GM23338 (cell line): ENCODE measurements around the gene TCF7L1. TPM values are rescaled to one million over a fixed set of nuclear protein-coding genes. Genes with fewer than 3 reads are reported as not detected.
A peak's percentile ranks its signal among the peaks of the same experiment; 100 is the strongest.

ENCODE experiments used
- ATAC-seq: fragments of 200-7000 bp; cut with Tn5 transposase; 3 replicates; pipeline ENCODE4 v1.9.1; 2020
- DNase-seq: peaks from one replicate; pipeline ENCODE4 v3.0.0-alpha.2; 2015; ENCODE audit warnings: low spot score
- H2AFZ ChIP-seq: fragments of 200-600 bp; sonication (generic); 2 replicates; pipeline ENCODE4 v1.8.0; 2016; ENCODE audit warnings: antibody characterized with exemption, mild to moderate bottlenecking, moderate library complexity
- H3F3A ChIP-seq: fragments of 200-600 bp; sonication (generic); replicated peaks from 2 replicates; pipeline ENCODE4 v1.8.0; 2017; ENCODE audit warnings: antibody characterized with exemption, mixed run types, low read depth
- H3K27ac ChIP-seq: fragments of 200-600 bp; sonication (generic); 2 replicates; pipeline ENCODE4 v1.6.1; 2016; ENCODE audit warnings: low read depth
- H3K27me3 ChIP-seq: fragments of 200-600 bp; sonication (generic); 2 replicates; pipeline ENCODE4 v1.8.0; 2016; ENCODE audit warnings: mild to moderate bottlenecking, mixed run types, moderate library complexity; ENCODE audit not compliant: insufficient read depth
- H3K36me3 ChIP-seq: fragments of 200-600 bp; sonication (generic); 2 replicates; pipeline ENCODE4 v1.8.0; 2016; ENCODE audit warnings: mild to moderate bottlenecking; ENCODE audit not compliant: insufficient read depth
- H3K4me1 ChIP-seq: fragments of 200-600 bp; sonication (generic); 2 replicates; pipeline ENCODE4 v1.8.0; 2016; ENCODE audit warnings: mild to moderate bottlenecking, moderate library complexity; ENCODE audit not compliant: insufficient read depth
- H3K4me2 ChIP-seq: fragments of 200-600 bp; sonication (generic); 2 replicates; pipeline ENCODE4 v1.7.1; 2017; ENCODE audit warnings: mixed run types
- H3K4me3 ChIP-seq: fragments of 200-600 bp; sonication (generic); 2 replicates; pipeline ENCODE4 v1.6.1; 2016; ENCODE audit warnings: mixed run types
- H3K79me2 ChIP-seq: fragments of 200-600 bp; sonication (generic); replicated peaks from 2 replicates; pipeline ENCODE4 v1.8.0; 2017; ENCODE audit warnings: mild to moderate bottlenecking; ENCODE audit not compliant: insufficient read depth
- H3K9me2 ChIP-seq: fragments of 200-600 bp; sonication (generic); 2 replicates; pipeline ENCODE4 v1.8.0; 2017; ENCODE audit not compliant: insufficient read depth
- H4K20me1 ChIP-seq: fragments of 200-600 bp; sonication (generic); replicated peaks from 2 replicates; pipeline ENCODE4 v1.8.0; 2017; ENCODE audit warnings: mild to moderate bottlenecking; ENCODE audit not compliant: insufficient read depth
- H3K27ac Mint-ChIP-seq: 2 replicates; pipeline ENCODE4 v1.8.0; 2020; ENCODE audit warnings: inconsistent platforms, mild to moderate bottlenecking, moderate library complexity, mixed read lengths
- H3K27me3 Mint-ChIP-seq: 3 replicates; pipeline ENCODE4 v1.8.0; 2022; ENCODE audit warnings: low read depth, mild to moderate bottlenecking, moderate library complexity, mixed read lengths, inconsistent platforms; ENCODE audit not compliant: insufficient read depth, poor library complexity
- H3K36me3 Mint-ChIP-seq: 3 replicates; pipeline ENCODE4 v1.8.0; 2021; ENCODE audit warnings: low read depth, mild to moderate bottlenecking, inconsistent platforms, moderate library complexity, mixed read lengths
- H3K4me1 Mint-ChIP-seq: 3 replicates; pipeline ENCODE4 v1.8.0; 2020; ENCODE audit warnings: mild to moderate bottlenecking, inconsistent platforms, mixed read lengths
- H3K4me3 Mint-ChIP-seq: 3 replicates; pipeline ENCODE4 v1.8.0; 2021; ENCODE audit warnings: moderate library complexity, mild to moderate bottlenecking, inconsistent platforms, mixed read lengths
- H3K9me3 Mint-ChIP-seq: 3 replicates; pipeline ENCODE4 v1.8.0; 2020; ENCODE audit warnings: moderate library complexity, mild to moderate bottlenecking, inconsistent platforms, mixed read lengths
- CREB1 ChIP-seq: fragments of 250-450 bp; sonication (Bioruptor Pico); IDR thresholded peaks from 2 replicates; pipeline ENCODE4 v1.5.0; 2020; ENCODE audit warnings: low read depth, mild to moderate bottlenecking, moderate library complexity
- EZH2 ChIP-seq: fragments of 200-600 bp; sonication (generic); IDR thresholded peaks from one replicate; pipeline ENCODE4 v1.8.0; 2017; ENCODE audit warnings: antibody characterized with exemption, mild to moderate bottlenecking, low read depth; ENCODE audit not compliant: unreplicated experiment
- EZH2phosphoT487 ChIP-seq: fragments of 200-600 bp; sonication (generic); IDR thresholded peaks from one replicate; pipeline ENCODE4 v1.8.1; 2018; ENCODE audit warnings: antibody characterized with exemption; ENCODE audit not compliant: unreplicated experiment
- JUNB ChIP-seq: IDR thresholded peaks from one replicate; pipeline ENCODE4 v1.6.1; 2016; ENCODE audit warnings: antibody characterized with exemption; ENCODE audit not compliant: unreplicated experiment
- NANOG ChIP-seq: IDR thresholded peaks from 2 replicates; pipeline ENCODE4 v1.6.1; 2016; ENCODE audit warnings: antibody characterized with exemption, borderline replicate concordance
- POLR2AphosphoS5 ChIP-seq: IDR thresholded peaks from 2 replicates; pipeline ENCODE4 v1.6.1; 2016; ENCODE audit warnings: antibody characterized with exemption, low read depth
- STAT1 ChIP-seq: IDR thresholded peaks from one replicate; pipeline ENCODE4 v1.6.1; 2016; ENCODE audit warnings: antibody characterized with exemption; ENCODE audit not compliant: unreplicated experiment
- ZNF114 ChIP-seq: fragments of 250-450 bp; sonication (Bioruptor Pico); IDR thresholded peaks from 2 replicates; pipeline ENCODE4 v1.5.0; 2020; ENCODE audit warnings: mild to moderate bottlenecking, moderate library complexity
- ZNF331 ChIP-seq: fragments of 250-450 bp; sonication (Bioruptor Pico); IDR thresholded peaks from 2 replicates; pipeline ENCODE4 v1.5.0; 2020; ENCODE audit warnings: low read depth, mild to moderate bottlenecking, moderate library complexity
- ZNF462 ChIP-seq: fragments of 250-450 bp; sonication (Bioruptor Pico); IDR thresholded peaks from 2 replicates; pipeline ENCODE4 v1.5.0; 2020; ENCODE audit warnings: mild to moderate bottlenecking, moderate library complexity
- polyA plus RNA-seq: library from polyadenylated mRNA; unstranded; fragments of >200 nt; fragmentation: Nextera tagmentation; extraction: Ambion mirVana; gene quantifications from 2 replicates; pipeline ENCODE4 v1.2.1, GENCODE V29; 2016
- total RNA-seq: library from RNA; depleted of rRNA; stranded (reverse); fragments of >200 nt; shearing (Covaris generic); gene quantifications from 2 replicates; pipeline ENCODE4 v1.2.3, GENCODE V29; 2014
- TF ChIP-seq, protein P1 (sequence below), 2 experiments: fragments of 200-600 bp in 1 of 2; sonication (generic) in 1 of 2; conservative IDR thresholded peaks; 2 replicates each; pipeline versions ENCODE4 v1.5.1 to v1.6.1; 2016 to 2017; ENCODE audit warnings: antibody characterized with exemption in 2 of 2, low read depth in 2 of 2, mild to moderate bottlenecking in 2 of 2, moderate library complexity in 1 of 2
- TF ChIP-seq, protein P2 (sequence below): IDR thresholded peaks from one replicate; pipeline ENCODE4 v1.6.1; 2018; ENCODE audit warnings: antibody characterized with exemption; ENCODE audit not compliant: unreplicated experiment

TCF7L1 gene
- total and polyA plus RNA-seq, 2 experiments from 2014 or later = 47.3 to 101 TPM

GRCh38 chr2:85171916-85172315 is 38.7 kb downstream of the TCF7L1 start (continued):
- TF ChIP-seq NANOG (no peak), ZNF114 (no peak)

- peaks cover 16% of the 10 kb centered on the region for H3K27me3 Mint-ChIP-seq
- Histone ChIP-seq H2AFZ (no peak overlapping the region), H3K36me3 (0 out of 2 replicates have a peak, but pooled peaks cover 4% of the 10 kb centered on the region), H3K27ac (peak overlapping the region; percentile 86), H4K20me1 (peaks cover 75% of the 10 kb centered on the region), H3K27me3 (no peaks in the 10 kb centered on the region), H3K4me3 (no peak overlapping the region), H3F3A (peaks cover 15% of the 10 kb centered on the region; the same call in 1 of the 2 replicates), H3K9me2 (0 out of 2 replicates have a peak, but pooled peaks cover 7% of the 10 kb centered on the region), H3K4me1 (peaks cover 82% of the 10 kb centered on the region), H3K4me2 (0 out of 2 replicates have a peak overlapping the region, but pooled peaks have one; percentile 20), H3K79me2 (peaks cover 100% of the 10 kb centered on the region)
- peaks cover 42% of the 10 kb centered on the region for H3K36me3 Mint-ChIP-seq
- no peak overlapping the region for H3K4me3 Mint-ChIP-seq
- peaks cover 88% of the 10 kb centered on the region for H3K4me1 Mint-ChIP-seq
- DNase-seq (no peak), ATAC-seq (no peak)
- TF ChIP-seq POLR2AphosphoS5 (no peak), STAT1 (no peak), NANOG (no peak), ZNF331 (CRISPR knock-in tag) (no peak), EZH2 (no peak), ZNF462 (CRISPR knock-in tag) (no peak), ZNF114 (no peak), JUNB (no peak), CREB1 (CRISPR knock-in tag) (no peak), EZH2phosphoT487 (no peak)
- TF ChIP-seq, protein P1, sequence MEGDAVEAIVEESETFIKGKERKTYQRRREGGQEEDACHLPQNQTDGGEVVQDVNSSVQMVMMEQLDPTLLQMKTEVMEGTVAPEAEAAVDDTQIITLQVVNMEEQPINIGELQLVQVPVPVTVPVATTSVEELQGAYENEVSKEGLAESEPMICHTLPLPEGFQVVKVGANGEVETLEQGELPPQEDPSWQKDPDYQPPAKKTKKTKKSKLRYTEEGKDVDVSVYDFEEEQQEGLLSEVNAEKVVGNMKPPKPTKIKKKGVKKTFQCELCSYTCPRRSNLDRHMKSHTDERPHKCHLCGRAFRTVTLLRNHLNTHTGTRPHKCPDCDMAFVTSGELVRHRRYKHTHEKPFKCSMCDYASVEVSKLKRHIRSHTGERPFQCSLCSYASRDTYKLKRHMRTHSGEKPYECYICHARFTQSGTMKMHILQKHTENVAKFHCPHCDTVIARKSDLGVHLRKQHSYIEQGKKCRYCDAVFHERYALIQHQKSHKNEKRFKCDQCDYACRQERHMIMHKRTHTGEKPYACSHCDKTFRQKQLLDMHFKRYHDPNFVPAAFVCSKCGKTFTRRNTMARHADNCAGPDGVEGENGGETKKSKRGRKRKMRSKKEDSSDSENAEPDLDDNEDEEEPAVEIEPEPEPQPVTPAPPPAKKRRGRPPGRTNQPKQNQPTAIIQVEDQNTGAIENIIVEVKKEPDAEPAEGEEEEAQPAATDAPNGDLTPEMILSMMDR (conservative IDR thresholded peaks at IDR 0.05; ENCODE audit: low read depth in 2 of 2) = no peak
- TF ChIP-seq, protein P2, sequence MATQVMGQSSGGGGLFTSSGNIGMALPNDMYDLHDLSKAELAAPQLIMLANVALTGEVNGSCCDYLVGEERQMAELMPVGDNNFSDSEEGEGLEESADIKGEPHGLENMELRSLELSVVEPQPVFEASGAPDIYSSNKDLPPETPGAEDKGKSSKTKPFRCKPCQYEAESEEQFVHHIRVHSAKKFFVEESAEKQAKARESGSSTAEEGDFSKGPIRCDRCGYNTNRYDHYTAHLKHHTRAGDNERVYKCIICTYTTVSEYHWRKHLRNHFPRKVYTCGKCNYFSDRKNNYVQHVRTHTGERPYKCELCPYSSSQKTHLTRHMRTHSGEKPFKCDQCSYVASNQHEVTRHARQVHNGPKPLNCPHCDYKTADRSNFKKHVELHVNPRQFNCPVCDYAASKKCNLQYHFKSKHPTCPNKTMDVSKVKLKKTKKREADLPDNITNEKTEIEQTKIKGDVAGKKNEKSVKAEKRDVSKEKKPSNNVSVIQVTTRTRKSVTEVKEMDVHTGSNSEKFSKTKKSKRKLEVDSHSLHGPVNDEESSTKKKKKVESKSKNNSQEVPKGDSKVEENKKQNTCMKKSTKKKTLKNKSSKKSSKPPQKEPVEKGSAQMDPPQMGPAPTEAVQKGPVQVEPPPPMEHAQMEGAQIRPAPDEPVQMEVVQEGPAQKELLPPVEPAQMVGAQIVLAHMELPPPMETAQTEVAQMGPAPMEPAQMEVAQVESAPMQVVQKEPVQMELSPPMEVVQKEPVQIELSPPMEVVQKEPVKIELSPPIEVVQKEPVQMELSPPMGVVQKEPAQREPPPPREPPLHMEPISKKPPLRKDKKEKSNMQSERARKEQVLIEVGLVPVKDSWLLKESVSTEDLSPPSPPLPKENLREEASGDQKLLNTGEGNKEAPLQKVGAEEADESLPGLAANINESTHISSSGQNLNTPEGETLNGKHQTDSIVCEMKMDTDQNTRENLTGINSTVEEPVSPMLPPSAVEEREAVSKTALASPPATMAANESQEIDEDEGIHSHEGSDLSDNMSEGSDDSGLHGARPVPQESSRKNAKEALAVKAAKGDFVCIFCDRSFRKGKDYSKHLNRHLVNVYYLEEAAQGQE = no peak
- H3K27ac Mint-ChIP-seq = no peak overlapping the region
- H3K9me3 Mint-ChIP-seq = no peaks in the 10 kb centered on the region; the same call in 2 of the 3 replicates
These were observed 40.7 kb downstream of the TCF7L1 start for GRCh38 chr2:85173909-85174308.
